ENCODE results near the gene MTHFSD. TPM values are rescaled to one million over a fixed set of nuclear protein-coding genes. Genes with fewer than 3 reads are reported as not detected.

Gene MTHFSD
- total RNA-seq, 3 donors from 2014 or later (not counting 1 experiment from before 2014, with no cell fraction given): 14.3 to 22.0 (median 16.9) TPM

- intact Hi-C loops (cut with micrococcal nuclease): no loop called here
- no peak for DNase-seq
- Mint-ChIP-seq H3K4me3 (no peak overlapping the region), H3K4me1 (peaks cover 7 to 8% of the 10 kb centered on the region in 2 donors), H3K27me3 (ENCODE audit: low read depth in 2 of 2) (peaks cover 31 to 34% of the 10 kb centered on the region in 2 donors), H3K27ac (no peak overlapping the region), H3K36me3 (no peaks in the 10 kb centered on the region), H3K9me3 (no peaks in the 10 kb centered on the region)
- no peak for ATAC-seq
- H3K9me3 ChIP-seq (ENCODE audit: control insufficient read depth, insufficient read depth, low read length): no peaks in the 10 kb centered on the region
- no peak overlapping the region for H3K27ac ChIP-seq (ENCODE audit: low read length)
- H3K4me1 ChIP-seq (ENCODE audit: control insufficient read depth, insufficient read depth, low read length): peaks cover 12% of the 10 kb centered on the region
- H3K36me3 ChIP-seq (ENCODE audit: control insufficient read depth, insufficient read depth, low read length): no peaks in the 10 kb centered on the region
- TF ChIP-seq, protein P1, sequence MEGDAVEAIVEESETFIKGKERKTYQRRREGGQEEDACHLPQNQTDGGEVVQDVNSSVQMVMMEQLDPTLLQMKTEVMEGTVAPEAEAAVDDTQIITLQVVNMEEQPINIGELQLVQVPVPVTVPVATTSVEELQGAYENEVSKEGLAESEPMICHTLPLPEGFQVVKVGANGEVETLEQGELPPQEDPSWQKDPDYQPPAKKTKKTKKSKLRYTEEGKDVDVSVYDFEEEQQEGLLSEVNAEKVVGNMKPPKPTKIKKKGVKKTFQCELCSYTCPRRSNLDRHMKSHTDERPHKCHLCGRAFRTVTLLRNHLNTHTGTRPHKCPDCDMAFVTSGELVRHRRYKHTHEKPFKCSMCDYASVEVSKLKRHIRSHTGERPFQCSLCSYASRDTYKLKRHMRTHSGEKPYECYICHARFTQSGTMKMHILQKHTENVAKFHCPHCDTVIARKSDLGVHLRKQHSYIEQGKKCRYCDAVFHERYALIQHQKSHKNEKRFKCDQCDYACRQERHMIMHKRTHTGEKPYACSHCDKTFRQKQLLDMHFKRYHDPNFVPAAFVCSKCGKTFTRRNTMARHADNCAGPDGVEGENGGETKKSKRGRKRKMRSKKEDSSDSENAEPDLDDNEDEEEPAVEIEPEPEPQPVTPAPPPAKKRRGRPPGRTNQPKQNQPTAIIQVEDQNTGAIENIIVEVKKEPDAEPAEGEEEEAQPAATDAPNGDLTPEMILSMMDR (IDR thresholded peaks at IDR 0.05): no peak
- 64% methylated on average over 13 of the region's 16 CpGs for whole genome bisulfite sequencing (ENCODE audit: insufficient coverage)
- H3K27me3 ChIP-seq (ENCODE audit: control insufficient read depth, insufficient read depth, low read length): peaks cover 35% of the 10 kb centered on the region
- no peak overlapping the region for H3K4me3 ChIP-seq (ENCODE audit: low read length)
These were observed 10.2 kb upstream of the MTHFSD start for GRCh38 chr16:86565181-86565631.

DNA sequence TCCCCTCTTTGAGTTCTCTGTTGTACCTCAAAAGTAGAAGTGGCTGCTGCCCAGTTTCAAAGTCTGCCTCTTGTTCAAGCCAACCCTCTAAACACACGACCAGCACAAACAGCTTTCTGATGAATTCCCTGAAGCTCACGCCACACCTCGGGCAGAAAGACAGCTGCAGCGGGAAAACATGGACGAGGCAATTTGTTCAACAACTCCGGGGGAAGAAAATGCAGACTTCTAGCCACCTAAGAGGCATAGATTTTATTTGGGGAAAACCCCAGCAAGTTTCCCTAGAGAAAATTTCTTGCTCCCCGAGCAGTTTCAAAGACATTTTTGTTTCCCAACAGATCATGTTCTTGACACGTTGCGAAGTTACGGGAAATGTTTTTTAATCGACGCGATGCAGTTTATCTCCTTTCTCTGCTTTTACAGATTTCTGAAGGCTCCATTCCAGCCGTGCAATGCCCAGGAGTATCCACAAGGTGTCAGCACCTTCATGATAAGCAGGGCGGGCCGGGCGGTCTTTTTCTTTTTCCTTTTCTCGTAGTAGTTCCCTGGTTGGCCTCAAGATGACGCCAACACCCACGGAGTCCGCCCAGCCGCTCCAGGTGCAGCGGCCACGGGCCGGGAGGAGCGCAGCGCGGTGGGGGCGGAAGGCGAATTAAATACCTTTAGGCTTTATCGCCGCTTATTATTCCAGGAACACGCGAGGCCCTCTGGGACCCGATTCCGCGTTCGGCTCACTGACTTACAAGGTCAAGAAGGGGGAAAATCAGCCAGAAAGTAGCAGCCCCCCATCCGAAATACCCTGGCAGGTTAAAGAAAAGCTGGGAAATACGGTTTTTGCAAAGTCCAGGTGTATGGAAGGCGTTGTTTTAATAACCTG lies 8.7 kb upstream of the MTHFSD start:
- Mint-ChIP-seq H3K4me1 (peaks cover 7 to 8% of the 10 kb centered on the region in 2 donors), H3K36me3 (no peaks in the 10 kb centered on the region), H3K27me3 (ENCODE audit: low read depth in 2 of 2) (peaks cover 26 to 28% of the 10 kb centered on the region in 2 donors), H3K27ac (peak overlapping the region in 1 of 2 donors; percentile 35), H3K9me3 (no peaks in the 10 kb centered on the region), H3K4me3 (peak overlapping the region; percentile 42)
- Histone ChIP-seq H3K27ac (ENCODE audit: low read length) (no peak overlapping the region), H3K4me1 (ENCODE audit: control insufficient read depth, insufficient read depth, low read length) (peaks cover 12% of the 10 kb centered on the region), H3K27me3 (ENCODE audit: control insufficient read depth, insufficient read depth, low read length) (peaks cover 33% of the 10 kb centered on the region), H3K9me3 (ENCODE audit: control insufficient read depth, insufficient read depth, low read length) (no peaks in the 10 kb centered on the region), H3K4me3 (ENCODE audit: low read length) (no peak overlapping the region), H3K36me3 (ENCODE audit: control insufficient read depth, insufficient read depth, low read length) (no peaks in the 10 kb centered on the region)
- DNase-seq: peak; percentile 78 to 92
- intact Hi-C loops (cut with micrococcal nuclease): loop anchor here (1.0 to 5.0 kb wide), 5 partner anchors 199 to 715 kb away; no protein-coding TSS in a partner anchor
- TF ChIP-seq, protein P1 (IDR thresholded peaks at IDR 0.05): peak; percentile 100
- WGBS (ENCODE audit: insufficient coverage): 2% methylated on average over 41 of the region's 41 CpGs
- ATAC-seq: peak; percentile 99 to 100 (median 100)

- intact Hi-C loops (cut with micrococcal nuclease): loop anchor here (5.0 kb wide), 3 partner anchors 200 to 515 kb away; no protein-coding TSS in a partner anchor
- peaks cover 29% of the 10 kb centered on the region for H3K27me3 ChIP-seq (ENCODE audit: control insufficient read depth, insufficient read depth, low read length)
- H3K4me3 ChIP-seq (ENCODE audit: low read length): no peak overlapping the region
- H3K27ac ChIP-seq (ENCODE audit: low read length): no peak overlapping the region
- TF ChIP-seq, protein P1 (IDR thresholded peaks at IDR 0.05): no peak
- H3K4me1 ChIP-seq (ENCODE audit: control insufficient read depth, insufficient read depth, low read length): peaks cover 12% of the 10 kb centered on the region
- DNase-seq (no peak), ATAC-seq (no peak)
- H3K36me3 Mint-ChIP-seq: no peaks in the 10 kb centered on the region
- H3K27ac Mint-ChIP-seq: no peak overlapping the region
- H3K4me1 Mint-ChIP-seq: peaks cover 7 to 8% of the 10 kb centered on the region in 2 donors
- peaks cover 25 to 28% of the 10 kb centered on the region in 2 donors for H3K27me3 Mint-ChIP-seq (ENCODE audit: low read depth in 2 of 2)
- no peaks in the 10 kb centered on the region for H3K36me3 ChIP-seq (ENCODE audit: control insufficient read depth, insufficient read depth, low read length)
- no peaks in the 10 kb centered on the region for H3K9me3 Mint-ChIP-seq
- no peaks in the 10 kb centered on the region for H3K9me3 ChIP-seq (ENCODE audit: control insufficient read depth, insufficient read depth, low read length)
- 97% methylated on average over 4 of the region's 6 CpGs for WGBS (ENCODE audit: insufficient coverage)
- H3K4me3 Mint-ChIP-seq: no peak overlapping the region
These were observed 7.3 kb upstream of the MTHFSD start for GRCh38 chr16:86562356-86562755.
